Right lobe of liver (tissue), 6 donors: ENCODE data around the gene OPN3. TPM values are rescaled to one million over a fixed set of nuclear protein-coding genes. Genes with fewer than 3 reads are reported as not detected.

Experiments
- ATAC-seq, 4 donors: fragments of 200-7000 bp; cut with Tn5 transposase; one replicate each; pipeline ENCODE4 v1.9.1; 2020; ENCODE audit warnings: mild to moderate bottlenecking in 4 of 4, moderate library complexity in 4 of 4
- DNase-seq, 3 donors: peaks; one replicate each; pipeline ENCODE4 v3.0.0-alpha.2; 2020
- H3K27ac ChIP-seq, 3 donors: fragments of 200-600 bp; one replicate each; pipeline ENCODE4 v1.8.0; 2022
- H3K27me3 ChIP-seq, 2 donors: fragments of 200-600 bp; one replicate each; pipeline ENCODE4 v1.8.0; 2022
- H3K36me3 ChIP-seq, 4 donors: fragments of 200-600 bp; sonication (generic) in 1 of 4; one replicate each; pipeline versions ENCODE4 v1.5.1 to v1.8.0; 2017 to 2022; ENCODE audit warnings: control low read depth in 1 of 4
- H3K4me1 ChIP-seq, 4 donors: fragments of 200-600 bp; sonication (generic) in 1 of 4; one replicate each; pipeline versions ENCODE4 v1.5.1 to v1.8.0; 2017 to 2022; ENCODE audit warnings: control low read depth in 1 of 4
- H3K4me3 ChIP-seq, 3 donors: fragments of 200-600 bp; one replicate each; pipeline ENCODE4 v1.8.0; 2022
- H3K9me3 ChIP-seq, 4 donors: fragments of 200-600 bp; sonication (generic) in 1 of 4; one replicate each; pipeline versions ENCODE4 v1.5.1 to v1.8.0; 2017 to 2022; ENCODE audit warnings: control low read depth in 1 of 4
- POLR2A ChIP-seq: fragments of 450-650 bp; IDR thresholded peaks from one replicate; pipeline ENCODE4 v1.6.1; 2017; ENCODE audit warnings: antibody characterized with exemption, mild to moderate bottlenecking
- WGBS: methylation state at CpG from one replicate; pipeline ENCODE4 v1.1.6; 2018; ENCODE audit warnings: low coverage, low lambda C conversion rate; ENCODE audit not compliant: insufficient coverage; ENCODE audit errors: missing lambda C conversion rate; 5-methylcytosine and 5-hydroxymethylcytosine counted together
- intact Hi-C, 2 donors: fragments of 100-400 bp; cut with DNase I; formaldehyde crosslinking; loops; one replicate each; pipeline versions ENCODE4 v1.11.2 to v1.14.1; 2022
- total RNA-seq, 6 experiments: library from RNA; depleted of rRNA in 2 of 6; stranded (reverse); fragments of >200 nt in 2 of 6; fragmentation: NEBNext Ultra II Directional in 3 of 6; extraction: Animal tissue kit (Norgen Biotek cat#: 25700) in 3 of 6; gene quantifications; one replicate each; pipeline versions ENCODE4 v1.1.0 to v1.2.4, GENCODE V29; 2016 to 2023
- TF ChIP-seq, protein P1 (sequence below), 4 donors: fragments of 200-600 bp in 3 of 4; fragments of 450-650 bp in 1 of 4; IDR thresholded peaks; one replicate each; pipeline versions ENCODE4 v1.5.1 to v1.8.0; 2016 to 2022; ENCODE audit warnings: antibody characterized with exemption in 4 of 4, mild to moderate bottlenecking in 2 of 4
- donor health status: DM: no; HTN: yes; CAD: no.
- donor health status: DM: no; HTN: no; CAD: no.
- donor health status: DM: no; HTN: no; CAD: no.
- donor health status: DM: no; HTN: yes; CAD: no.
- donor health status: DM: no; HTN: yes; CAD: no.

The OPN3 gene
- total RNA-seq, 6 experiments from 2014 or later: 15.7 to 38.2 (median 28.8) TPM

DNA sequence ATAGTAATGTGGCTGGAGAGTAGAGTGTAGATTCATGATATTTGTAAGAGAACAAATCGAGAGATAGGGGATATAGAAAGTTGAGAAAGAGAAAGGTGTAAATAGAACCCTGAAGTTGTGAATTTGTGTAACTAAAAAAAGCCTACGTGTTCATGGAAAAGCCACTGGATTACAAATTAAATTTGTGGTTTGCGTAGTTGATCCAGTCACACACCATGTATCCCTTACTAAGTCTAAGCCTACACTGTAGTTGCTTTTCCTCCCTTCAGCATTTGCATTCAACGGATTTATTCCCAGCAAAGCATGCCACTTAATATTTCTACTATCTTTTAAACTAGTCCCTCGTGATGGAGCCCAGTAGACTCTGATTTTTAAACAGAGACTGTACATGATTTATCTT lies 83.1 kb downstream of the OPN3 start:
- 84% methylated on average over 4 of the region's 5 CpGs for WGBS
- no peak for DNase-seq
- Histone ChIP-seq H3K36me3 (peaks cover 0 to 6% (median 0%) of the 10 kb centered on the region in 4 donors), H3K27me3 (no peaks in the 10 kb centered on the region), H3K4me1 (peaks cover 0 to 37% (median 13%) of the 10 kb centered on the region in 4 donors), H3K27ac (peak overlapping the region in 1 of 3 donors; percentile 70), H3K4me3 (no peak overlapping the region), H3K9me3 (no peaks in the 10 kb centered on the region)
- intact Hi-C loops: no loop called here
- TF ChIP-seq POLR2A: no peak
- TF ChIP-seq, protein P1, sequence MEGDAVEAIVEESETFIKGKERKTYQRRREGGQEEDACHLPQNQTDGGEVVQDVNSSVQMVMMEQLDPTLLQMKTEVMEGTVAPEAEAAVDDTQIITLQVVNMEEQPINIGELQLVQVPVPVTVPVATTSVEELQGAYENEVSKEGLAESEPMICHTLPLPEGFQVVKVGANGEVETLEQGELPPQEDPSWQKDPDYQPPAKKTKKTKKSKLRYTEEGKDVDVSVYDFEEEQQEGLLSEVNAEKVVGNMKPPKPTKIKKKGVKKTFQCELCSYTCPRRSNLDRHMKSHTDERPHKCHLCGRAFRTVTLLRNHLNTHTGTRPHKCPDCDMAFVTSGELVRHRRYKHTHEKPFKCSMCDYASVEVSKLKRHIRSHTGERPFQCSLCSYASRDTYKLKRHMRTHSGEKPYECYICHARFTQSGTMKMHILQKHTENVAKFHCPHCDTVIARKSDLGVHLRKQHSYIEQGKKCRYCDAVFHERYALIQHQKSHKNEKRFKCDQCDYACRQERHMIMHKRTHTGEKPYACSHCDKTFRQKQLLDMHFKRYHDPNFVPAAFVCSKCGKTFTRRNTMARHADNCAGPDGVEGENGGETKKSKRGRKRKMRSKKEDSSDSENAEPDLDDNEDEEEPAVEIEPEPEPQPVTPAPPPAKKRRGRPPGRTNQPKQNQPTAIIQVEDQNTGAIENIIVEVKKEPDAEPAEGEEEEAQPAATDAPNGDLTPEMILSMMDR (IDR thresholded peaks at IDR 0.05): no peak
- no peak for ATAC-seq

DNA sequence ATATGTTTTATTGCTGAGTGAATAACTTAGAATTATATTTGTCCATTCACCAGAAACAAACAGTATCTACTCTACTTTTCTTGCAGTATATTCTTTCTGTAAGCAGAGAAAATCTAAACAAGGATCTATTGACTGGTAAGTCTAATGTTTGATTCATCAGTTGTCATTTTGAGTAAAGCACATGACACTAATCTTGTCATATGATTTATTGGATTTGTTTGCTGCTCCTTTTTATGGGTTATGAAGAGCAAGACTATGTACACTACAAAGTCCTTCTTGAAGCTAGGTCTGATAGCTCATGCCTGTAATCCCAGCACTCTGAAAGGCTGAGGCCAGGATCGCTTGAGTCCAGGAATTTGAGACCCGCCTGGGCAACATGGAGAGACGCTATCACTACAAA lies 84.6 kb downstream of the OPN3 start:
- Histone ChIP-seq H3K36me3 (peaks cover 0 to 14% (median 6%) of the 10 kb centered on the region in 4 donors), H3K9me3 (no peaks in the 10 kb centered on the region), H3K4me3 (no peak overlapping the region), H3K4me1 (peaks cover 0 to 28% (median 10%) of the 10 kb centered on the region in 4 donors), H3K27ac (no peak overlapping the region), H3K27me3 (no peaks in the 10 kb centered on the region)
- DNase-seq (no peak), ATAC-seq (no peak)
- intact Hi-C loops: no loop called here
- 100% methylated on average over 2 of the region's 3 CpGs for WGBS
- TF ChIP-seq POLR2A: no peak
- TF ChIP-seq, protein P1 (IDR thresholded peaks at IDR 0.05): no peak

DNA sequence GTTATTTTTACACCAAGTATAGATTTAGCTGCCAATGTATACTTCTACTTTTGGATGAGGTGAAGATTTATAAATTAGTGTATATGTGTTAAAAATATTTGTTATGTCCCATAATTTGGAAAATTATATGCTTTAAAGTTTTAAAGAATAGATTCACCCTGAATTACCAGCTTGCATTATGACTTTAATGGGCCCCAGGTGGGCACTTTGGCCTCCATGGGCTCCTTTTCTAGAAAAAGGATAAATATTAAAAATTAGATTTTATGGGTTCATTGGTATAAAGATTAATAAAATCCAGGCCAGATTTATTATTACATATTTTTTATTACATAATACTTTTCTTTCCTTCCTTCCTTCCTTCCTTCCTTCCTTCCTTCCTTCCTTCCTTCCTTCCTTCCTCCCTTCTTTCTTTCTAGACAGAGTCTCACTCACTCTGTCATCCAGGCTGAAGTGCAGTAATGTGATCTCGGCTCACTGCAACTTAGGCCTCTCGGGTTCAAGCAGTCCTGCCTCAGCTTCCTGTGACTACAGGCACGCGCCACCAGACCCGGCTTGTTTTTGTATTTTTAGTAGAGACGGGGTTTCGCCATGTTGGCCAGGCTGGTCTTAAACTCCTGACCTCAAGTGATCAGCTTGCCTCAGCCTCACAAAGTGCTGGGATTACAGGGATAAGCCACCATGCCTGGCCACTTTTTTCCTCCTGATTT lies 86.1 kb downstream of the OPN3 start:
- no peaks in the 10 kb centered on the region for H3K27me3 ChIP-seq
- no peaks in the 10 kb centered on the region for H3K9me3 ChIP-seq
- no peak overlapping the region for H3K27ac ChIP-seq
- no peak for DNase-seq
- intact Hi-C loops: no loop called here
- H3K36me3 ChIP-seq: peaks cover 0 to 14% (median 6%) of the 10 kb centered on the region in 4 donors
- ATAC-seq: no peak
- no peak for TF ChIP-seq POLR2A
- TF ChIP-seq, protein P1 (IDR thresholded peaks at IDR 0.05): no peak
- 89% methylated on average over 7 of the region's 7 CpGs for WGBS
- H3K4me3 ChIP-seq: no peak overlapping the region
- peaks cover 0 to 15% (median 7%) of the 10 kb centered on the region in 4 donors for H3K4me1 ChIP-seq

DNA sequence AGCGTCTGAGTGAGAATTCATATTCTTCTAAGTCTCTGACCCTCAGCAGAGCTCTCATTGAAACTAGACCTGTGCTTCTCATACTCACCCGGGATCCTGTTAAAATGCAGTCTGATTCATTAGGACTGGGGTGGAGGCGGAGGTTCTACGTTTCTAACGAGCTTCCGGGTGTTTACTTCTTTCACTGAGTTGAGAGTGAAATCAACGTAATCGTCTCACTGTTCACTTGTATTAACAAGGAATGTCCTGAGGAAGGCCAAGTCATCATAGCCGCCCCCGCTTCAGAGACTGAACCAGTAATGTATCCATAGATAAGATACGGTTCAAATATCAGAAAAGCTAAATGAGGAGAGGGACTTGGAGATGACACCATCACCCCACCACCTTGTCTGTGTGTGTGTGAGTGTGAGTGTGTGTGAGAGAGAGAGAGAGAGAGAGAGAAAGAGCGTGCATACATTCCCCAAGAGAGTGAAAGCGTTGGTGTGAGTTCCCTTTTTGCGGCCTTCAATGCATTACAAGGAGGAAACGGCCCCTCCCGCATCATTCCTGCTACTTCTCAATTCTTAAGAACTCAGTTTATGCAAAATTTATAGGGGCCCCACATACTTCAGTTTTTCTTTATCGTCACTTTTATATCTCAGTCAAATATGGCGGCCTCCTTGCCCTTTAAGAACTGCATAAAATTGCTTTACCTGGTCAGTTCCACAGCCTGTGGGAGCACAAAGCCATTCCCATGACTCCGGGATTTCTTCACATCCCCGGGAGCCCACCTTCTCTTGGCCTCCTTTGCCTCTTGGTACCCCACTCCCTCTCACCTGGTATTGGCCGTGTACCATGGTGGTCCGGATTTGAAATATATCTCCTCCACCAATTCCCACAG lies 88.2 kb downstream of the OPN3 start:
- TF ChIP-seq, protein P1 (IDR thresholded peaks at IDR 0.05): no peak
- TF ChIP-seq POLR2A: peak; percentile 21
- ATAC-seq (peak; percentile 49 to 82 (median 60)), DNase-seq (peak; percentile 34 to 56 (median 53))
- Histone ChIP-seq H3K4me3 (no peak overlapping the region), H3K4me1 (no peaks in the 10 kb centered on the region), H3K9me3 (no peaks in the 10 kb centered on the region), H3K27ac (no peak overlapping the region), H3K36me3 (peaks cover 0 to 14% (median 6%) of the 10 kb centered on the region in 4 donors), H3K27me3 (no peaks in the 10 kb centered on the region)
- 66% methylated on average over 19 of the region's 22 CpGs for WGBS
- intact Hi-C loops: no loop called here
